NCI-H2171 treated with DMSO at 0.1 percent for 48 hours (cell line): ENCODE results near the gene SLC9A9.
A peak's percentile ranks its signal among the peaks of the same experiment; 100 is the strongest.

Source experiments
- DNase-seq: peaks from one replicate; lab custom pipeline; 2025; lab: John Stamatoyannopoulos, UW

SLC9A9 gene

DNA sequence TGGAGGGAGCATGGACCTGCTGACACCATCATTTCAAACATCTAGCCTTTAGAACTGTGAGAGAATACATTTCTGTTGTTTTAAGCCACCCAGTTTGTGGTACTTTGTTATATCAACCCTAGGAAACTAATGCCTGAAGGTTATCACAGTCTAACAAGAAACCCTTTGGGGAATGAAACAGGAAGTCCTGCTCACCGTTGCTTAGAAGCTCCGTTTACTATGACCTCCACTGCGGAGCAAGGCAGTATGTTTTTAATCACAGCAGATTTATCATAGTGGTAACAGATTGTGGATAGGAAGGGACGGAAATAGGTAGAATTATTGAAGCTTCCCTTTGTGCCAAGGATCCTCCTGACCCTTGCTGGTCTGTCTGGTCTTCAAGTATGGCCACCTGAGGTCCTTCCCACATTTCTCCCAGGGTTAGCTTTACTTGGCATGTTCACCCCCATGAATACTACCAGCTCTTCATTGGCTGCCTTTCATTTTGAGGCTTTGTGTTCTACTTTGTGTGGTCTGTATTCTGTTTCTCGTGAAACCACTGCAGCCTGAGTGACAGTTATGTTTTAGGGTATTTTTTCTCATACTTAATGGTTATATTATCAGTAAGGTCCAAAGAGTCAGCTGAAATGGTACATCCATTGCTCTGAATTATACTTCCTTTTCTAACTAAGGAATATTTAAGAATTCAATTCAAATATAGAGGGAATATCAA lies 527.1 kb downstream of the SLC9A9 start:
- no peak for DNase-seq

DNA sequence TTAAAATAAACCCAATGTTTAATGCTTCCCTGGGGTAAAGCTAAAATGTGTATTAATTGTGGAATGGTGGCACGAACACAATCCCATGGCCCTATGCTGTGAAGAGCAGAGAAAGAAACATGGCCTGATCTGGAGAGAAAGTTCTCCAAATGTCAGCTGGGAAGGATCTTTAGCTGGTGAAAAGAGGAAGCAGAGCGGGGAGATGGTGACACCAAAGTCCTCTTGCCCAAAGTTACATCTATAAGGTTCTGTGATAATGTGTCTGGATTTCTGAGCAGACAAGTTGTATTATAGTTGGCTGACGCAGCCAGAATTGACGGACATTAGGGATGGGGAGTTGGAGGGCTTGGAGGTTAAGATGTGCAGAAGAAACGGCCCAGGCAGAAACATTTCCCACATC lies 532.5 kb downstream of the SLC9A9 start:
- DNase-seq: no peak

GRCh38 chr3:143314251-143315093 lies 533.8 kb downstream of the SLC9A9 start:
- DNase-seq: no peak

- peak; percentile 15 for DNase-seq
Measured at GRCh38 chr3:143313893-143314188, 534.4 kb downstream of the SLC9A9 start.

DNA sequence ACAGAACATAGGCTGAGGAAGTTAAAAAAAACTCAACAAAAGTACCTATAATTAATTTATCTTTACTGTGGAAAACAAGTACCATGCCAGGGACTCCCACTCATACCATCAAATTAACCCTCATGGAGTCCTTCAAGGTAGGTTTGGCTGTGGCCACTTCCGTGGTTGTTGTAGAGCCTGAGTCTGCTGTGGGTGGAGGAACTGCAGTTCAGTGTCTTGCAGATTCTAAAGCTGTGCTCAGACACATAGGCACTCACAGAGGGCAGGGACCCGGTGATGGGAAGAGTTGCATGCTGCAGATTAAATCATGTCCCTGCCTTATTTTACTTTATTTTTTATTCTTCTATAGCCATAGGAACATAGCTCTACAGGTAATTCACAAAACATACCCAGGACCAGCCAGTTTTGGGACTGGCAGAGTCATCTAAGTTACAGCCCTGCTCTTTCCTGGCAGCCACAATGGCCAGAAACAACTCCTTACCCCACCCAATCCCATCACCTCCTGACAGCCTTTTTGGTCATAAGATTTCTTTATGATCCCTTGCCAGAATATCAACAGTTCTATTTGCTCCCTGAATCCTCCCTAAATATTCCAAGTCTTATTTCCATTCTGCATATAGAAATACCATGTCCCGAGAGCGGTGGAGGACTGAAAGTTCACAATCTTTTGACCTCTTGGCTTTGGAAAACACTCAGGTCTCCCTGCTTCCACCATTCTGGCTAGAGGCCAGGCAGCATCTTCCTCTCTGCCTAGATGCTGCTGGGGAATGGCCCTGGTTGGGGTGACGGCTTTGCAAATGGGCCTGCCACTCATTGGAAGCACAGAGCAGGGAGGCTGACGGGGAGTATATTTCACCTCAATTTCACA lies 535.0 kb downstream of the SLC9A9 start:
- DNase-seq: no peak

GRCh38 chr3:143311096-143311495 lies 537.2 kb downstream of the SLC9A9 start:
- peak; percentile 47 for DNase-seq

- DNase-seq: no peak
Measured at GRCh38 chr3:143309705-143310104, 538.6 kb downstream of the SLC9A9 start.

- no peak for DNase-seq
Measured at GRCh38 chr3:143307613-143308183, 540.6 kb downstream of the SLC9A9 start.

GRCh38 chr3:143306407-143306806 lies 541.9 kb downstream of the SLC9A9 start:
- no peak for DNase-seq

- peak; percentile 6 for DNase-seq
Measured at GRCh38 chr3:143302638-143303171, 545.6 kb downstream of the SLC9A9 start.

- DNase-seq: no peak
Measured at GRCh38 chr3:143301031-143301901, 547.0 kb downstream of the SLC9A9 start.

- DNase-seq: no peak
Measured at GRCh38 chr3:143298886-143299535, 549.3 kb downstream of the SLC9A9 start.

- DNase-seq: no peak
Measured at GRCh38 chr3:143298380-143298779, 549.9 kb downstream of the SLC9A9 start.

DNA sequence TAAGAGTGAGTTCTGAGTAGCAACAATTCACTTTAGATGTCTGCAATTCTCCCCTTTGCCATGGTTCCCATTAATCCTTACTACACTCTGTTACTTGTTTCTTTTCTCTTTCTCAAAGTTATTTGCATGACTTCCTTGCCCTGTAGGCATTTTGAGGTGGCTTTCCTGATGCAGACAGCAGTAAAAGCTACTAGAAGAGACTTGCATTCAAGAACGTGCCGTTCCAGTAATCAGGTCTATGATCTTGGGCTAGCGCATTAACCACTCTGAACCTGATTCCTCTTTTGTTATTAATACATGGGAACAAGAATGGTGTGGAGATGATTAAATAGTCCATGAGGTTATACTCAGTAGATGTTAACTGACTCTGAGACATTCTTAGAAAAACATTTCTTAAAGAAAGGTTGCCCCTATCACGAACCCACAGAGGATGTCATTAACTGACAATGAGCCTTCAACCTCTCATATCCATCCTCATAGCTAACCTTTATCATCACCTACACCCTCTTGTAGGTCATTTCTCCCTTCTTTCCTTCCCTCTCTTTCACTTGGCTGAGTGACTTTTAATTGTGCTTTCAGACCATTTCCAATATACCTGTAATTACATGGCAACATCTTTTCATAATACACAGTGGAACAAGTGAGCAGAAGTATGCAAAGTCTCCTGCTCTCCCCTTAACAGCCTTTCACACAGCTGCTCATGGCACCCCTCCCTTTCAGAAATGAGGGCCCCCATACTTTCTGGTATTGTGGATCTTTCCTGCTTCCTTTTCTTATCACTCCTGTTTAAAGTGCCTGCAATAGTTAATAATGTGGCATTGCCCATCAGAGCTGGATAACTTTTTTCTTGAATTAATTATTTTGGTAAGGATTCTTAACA lies 552.8 kb downstream of the SLC9A9 start:
- DNase-seq: no peak

GRCh38 chr3:143294188-143294587 lies 554.1 kb downstream of the SLC9A9 start:
- no peak for DNase-seq

DNA sequence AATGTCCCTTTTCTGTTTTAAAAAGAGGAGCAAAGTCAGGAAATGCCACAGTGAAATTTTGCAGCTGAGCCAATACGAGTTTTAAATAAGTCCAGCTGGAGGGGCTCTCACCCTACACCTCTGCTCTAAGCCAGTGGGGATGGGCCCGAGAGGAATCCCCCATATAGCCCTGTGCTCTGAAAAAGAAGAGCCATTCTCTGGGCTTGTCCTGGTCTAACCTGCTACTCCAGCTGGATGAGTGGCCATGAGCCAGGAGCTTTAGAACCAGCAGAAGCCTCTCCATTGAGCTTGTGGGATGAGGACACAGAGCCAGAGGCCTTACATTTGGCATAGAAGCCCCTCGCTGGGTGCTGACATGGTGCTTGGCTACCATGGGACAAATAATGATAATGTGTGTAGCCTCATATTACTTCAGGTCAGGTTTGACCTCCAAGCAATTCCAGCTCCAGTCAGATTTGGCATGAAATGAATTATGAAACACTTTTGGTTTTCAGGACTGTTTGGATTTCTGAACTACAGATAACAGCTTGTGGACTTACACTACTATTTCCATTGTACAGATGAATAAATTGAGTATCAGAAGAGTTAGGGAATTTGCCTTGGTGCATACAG lies 556.3 kb downstream of the SLC9A9 start:
- no peak for DNase-seq

DNA sequence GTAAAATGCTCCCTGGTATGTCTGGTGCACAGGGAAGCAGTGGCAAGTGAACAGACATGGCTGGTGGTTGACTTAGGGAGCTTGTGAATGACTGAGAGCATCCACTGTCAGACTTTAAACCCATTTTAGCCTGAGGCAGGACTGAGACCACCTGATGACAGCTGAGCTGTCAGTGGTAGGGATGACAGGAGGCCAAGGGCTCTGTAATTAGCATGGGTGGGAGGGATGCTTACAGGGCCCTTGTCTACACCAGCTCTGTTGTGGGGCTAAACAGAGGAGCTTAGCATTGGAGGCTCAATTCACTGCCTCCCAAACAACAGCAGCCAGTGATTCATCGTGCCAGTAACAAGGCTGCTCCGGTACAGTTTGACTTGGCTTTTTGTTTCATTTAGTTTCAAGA lies 559.3 kb downstream of the SLC9A9 start:
- no peak for DNase-seq

GRCh38 chr3:143287403-143287802 lies 560.9 kb downstream of the SLC9A9 start:
- DNase-seq: no peak

- no peak for DNase-seq
Measured at GRCh38 chr3:143286392-143287010, 561.8 kb downstream of the SLC9A9 start.
